Keratinocyte (primary cell): ENCODE measurements around the gene GLRX3. TPM values are rescaled to one million over a fixed set of nuclear protein-coding genes. Genes with fewer than 3 reads are reported as not detected.
A peak's percentile ranks its signal among the peaks of the same experiment; 100 is the strongest.

ENCODE experiments used
- DNase-seq: peaks from one replicate; pipeline ENCODE4 v3.0.0-alpha.2; 2011; ENCODE audit warnings: low read depth, missing footprints, low spot score
- FAIRE-seq: peaks from 2 replicates; lab custom pipeline; 2011; peaks lifted over from hg19 to GRCh38; lab: Jason Lieb, UNC
- H2AFZ ChIP-seq: 2 replicates; pipeline ENCODE4 v1.6.0; 2012; ENCODE audit warnings: low read length, control low read depth, inconsistent platforms; ENCODE audit not compliant: control insufficient read depth
- H3K27ac ChIP-seq: 2 replicates; pipeline ENCODE4 v1.5.1; 2011; ENCODE audit warnings: low read length; ENCODE audit not compliant: control insufficient read depth, insufficient read depth
- H3K27me3 ChIP-seq: 3 replicates; pipeline ENCODE4 v1.6.0; 2011; ENCODE audit warnings: low read length; ENCODE audit not compliant: control insufficient read depth, insufficient read depth; ENCODE audit errors: extremely low read depth
- H3K36me3 ChIP-seq, 2 experiments: 2 replicates in 1 of 2; 3 replicates in 1 of 2; pipeline ENCODE4 v1.5.1; 2011; ENCODE audit warnings: low read length in 2 of 2, mild to moderate bottlenecking in 1 of 2; ENCODE audit not compliant: control insufficient read depth in 2 of 2, insufficient read depth in 2 of 2; ENCODE audit errors: extremely low read depth in 1 of 2
- H3K4me1 ChIP-seq: 3 replicates; pipeline ENCODE4 v1.5.1; 2011; ENCODE audit warnings: low read length; ENCODE audit not compliant: control insufficient read depth, insufficient read depth; ENCODE audit errors: extremely low read depth
- H3K4me2 ChIP-seq: 3 replicates; pipeline ENCODE4 v1.6.0; 2011; ENCODE audit warnings: low read depth, low read length; ENCODE audit not compliant: control insufficient read depth, insufficient read depth; ENCODE audit errors: extremely low read depth
- H3K4me3 ChIP-seq, 3 experiments: fragments of 200-600 bp in 1 of 3; sonication (generic) in 1 of 3; 2 replicates in 2 of 3; 3 replicates in 1 of 3; pipeline ENCODE4 v1.5.1; 2011 to 2016; ENCODE audit warnings: low read length in 3 of 3, mild to moderate bottlenecking in 3 of 3, control low read depth in 2 of 3, inconsistent platforms in 1 of 3, low read depth in 1 of 3, mixed read lengths in 1 of 3, mixed run types in 1 of 3, moderate library complexity in 1 of 3; ENCODE audit not compliant: control insufficient read depth in 2 of 3, insufficient read depth in 2 of 3; ENCODE audit errors: extremely low read depth in 1 of 3
- H3K79me2 ChIP-seq: 2 replicates; pipeline ENCODE4 v1.6.0; 2012; ENCODE audit warnings: low read length; ENCODE audit not compliant: control insufficient read depth, insufficient read depth
- H3K9ac ChIP-seq: 3 replicates; pipeline ENCODE4 v1.6.0; 2011; ENCODE audit warnings: low read length; ENCODE audit not compliant: control insufficient read depth, insufficient read depth; ENCODE audit errors: extremely low read depth
- H3K9me1 ChIP-seq: 3 replicates; pipeline ENCODE4 v1.6.0; 2011; ENCODE audit warnings: low read length; ENCODE audit not compliant: control insufficient read depth, insufficient read depth; ENCODE audit errors: extremely low read depth
- H3K9me3 ChIP-seq: 2 replicates; pipeline ENCODE4 v1.5.1; 2012; ENCODE audit warnings: low read depth, low read length; ENCODE audit not compliant: control insufficient read depth
- H4K20me1 ChIP-seq: 3 replicates; pipeline ENCODE4 v1.6.0; 2011; ENCODE audit warnings: low read length; ENCODE audit not compliant: control insufficient read depth, insufficient read depth; ENCODE audit errors: extremely low read depth
- EZH2 ChIP-seq: IDR thresholded peaks from one replicate; pipeline ENCODE4 v1.6.1; 2012; ENCODE audit warnings: inconsistent platforms, mild to moderate bottlenecking, low read length, moderate library complexity
- dilution Hi-C: fragments of 300-500 bp; cut with MboI; formaldehyde crosslinking; loops from one replicate; pipeline ENCODE4 v1.7.0; 2020; ENCODE audit warnings: low sequenced_read_pairs; ENCODE audit not compliant: extremely low pct_ligation_motif_present
- polyA plus RNA-seq, 5 experiments: library from polyadenylated mRNA; depleted of rRNA in 3 of 5; stranded (reverse) in 3 of 5; stranded (forward) in 1 of 5; unstranded in 1 of 5; fragments of >200 nt; gene quantifications; 1 replicate in 1 of 5; 2 replicates in 3 of 5; 3 replicates in 1 of 5; pipeline versions ENCODE4 v1.2.1 to v1.2.3, GENCODE V29; 2011 to 2012; ENCODE audit warnings: missing spikeins in 2 of 5, low read depth in 1 of 5, low replicate concordance in 1 of 5
- TF ChIP-seq, protein P1 (sequence below), 3 experiments: IDR thresholded peaks in 1 of 3; conservative IDR thresholded peaks in 1 of 3; optimal IDR thresholded peaks in 1 of 3; 2 replicates in 2 of 3; 3 replicates in 1 of 3; pipeline versions ENCODE3 to v1.5.1; 2011; ENCODE audit warnings: low read length in 3 of 3, mild to moderate bottlenecking in 3 of 3, moderate library complexity in 2 of 3, control low read depth in 1 of 3, inconsistent platforms in 1 of 3; ENCODE audit not compliant: insufficient read depth in 2 of 3; ENCODE audit errors: extremely low read depth in 1 of 3

The GLRX3 gene
- polyA plus RNA-seq, 1 donor (not counting 4 experiments of a cell fraction or from before 2014, with no cell fraction given), result 215 TPM

DNA sequence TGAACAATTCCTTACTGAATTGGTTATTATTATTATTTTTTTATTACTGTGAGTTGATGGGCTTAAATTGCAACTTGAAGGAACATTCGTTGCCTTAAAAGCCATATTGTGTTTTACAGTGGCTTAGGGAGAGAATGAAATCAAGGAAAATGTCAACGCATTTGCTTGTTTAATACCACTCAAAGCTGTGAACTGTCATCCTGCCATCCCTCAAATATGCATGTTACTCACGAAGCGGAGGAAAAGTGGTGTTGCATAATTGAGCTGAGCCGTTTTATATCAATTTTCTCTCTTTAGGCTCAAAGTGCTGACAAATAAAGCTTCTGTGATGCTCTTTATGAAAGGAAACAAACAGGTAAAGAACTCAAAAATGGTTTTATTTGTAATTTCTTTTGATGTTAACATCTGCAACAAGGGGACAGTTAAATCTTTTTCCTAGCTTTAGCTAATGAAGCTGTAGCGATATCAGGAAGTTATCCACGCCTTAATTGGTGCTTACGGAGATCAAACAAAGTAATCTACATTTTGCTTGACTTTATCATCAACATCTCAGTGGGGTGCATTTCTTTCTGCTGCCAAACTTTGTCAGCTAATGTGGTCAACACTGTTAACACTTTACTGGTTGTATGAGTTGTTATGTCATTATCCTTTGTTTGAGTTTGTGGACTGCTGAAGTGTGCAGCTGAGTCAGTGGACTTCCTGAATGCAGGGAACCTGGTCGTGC is 33.1 kb downstream of the GLRX3 start:
- Histone ChIP-seq H3K4me2 (no peak overlapping the region), H3K4me3 (no peak overlapping the region), H3K79me2 (peaks cover 23% of the 10 kb centered on the region), H3K9ac (no peak overlapping the region), H3K27me3 (no peaks in the 10 kb centered on the region), H3K4me1 (no peaks in the 10 kb centered on the region), H3K9me1 (no peaks in the 10 kb centered on the region), H2AFZ (no peak overlapping the region), H3K36me3 (peaks cover 21 to 29% of the 10 kb centered on the region in 2 experiments), H3K9me3 (no peaks in the 10 kb centered on the region), H4K20me1 (peaks cover 5% of the 10 kb centered on the region), H3K27ac (no peak overlapping the region)
- dilution Hi-C loops, result no loop called here
- no peak for FAIRE-seq
- no peak for DNase-seq
- TF ChIP-seq EZH2, result no peak
- TF ChIP-seq, protein P1, sequence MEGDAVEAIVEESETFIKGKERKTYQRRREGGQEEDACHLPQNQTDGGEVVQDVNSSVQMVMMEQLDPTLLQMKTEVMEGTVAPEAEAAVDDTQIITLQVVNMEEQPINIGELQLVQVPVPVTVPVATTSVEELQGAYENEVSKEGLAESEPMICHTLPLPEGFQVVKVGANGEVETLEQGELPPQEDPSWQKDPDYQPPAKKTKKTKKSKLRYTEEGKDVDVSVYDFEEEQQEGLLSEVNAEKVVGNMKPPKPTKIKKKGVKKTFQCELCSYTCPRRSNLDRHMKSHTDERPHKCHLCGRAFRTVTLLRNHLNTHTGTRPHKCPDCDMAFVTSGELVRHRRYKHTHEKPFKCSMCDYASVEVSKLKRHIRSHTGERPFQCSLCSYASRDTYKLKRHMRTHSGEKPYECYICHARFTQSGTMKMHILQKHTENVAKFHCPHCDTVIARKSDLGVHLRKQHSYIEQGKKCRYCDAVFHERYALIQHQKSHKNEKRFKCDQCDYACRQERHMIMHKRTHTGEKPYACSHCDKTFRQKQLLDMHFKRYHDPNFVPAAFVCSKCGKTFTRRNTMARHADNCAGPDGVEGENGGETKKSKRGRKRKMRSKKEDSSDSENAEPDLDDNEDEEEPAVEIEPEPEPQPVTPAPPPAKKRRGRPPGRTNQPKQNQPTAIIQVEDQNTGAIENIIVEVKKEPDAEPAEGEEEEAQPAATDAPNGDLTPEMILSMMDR (optimal IDR thresholded peaks at IDR 0.05 in 1 of 3, IDR thresholded peaks at IDR 0.05 in 1 of 3, conservative IDR thresholded peaks at IDR 0.05 in 1 of 3; ENCODE audit: extremely low read depth in 1 of 3, insufficient read depth in 2 of 3, low read length in 3 of 3), result no peak

DNA sequence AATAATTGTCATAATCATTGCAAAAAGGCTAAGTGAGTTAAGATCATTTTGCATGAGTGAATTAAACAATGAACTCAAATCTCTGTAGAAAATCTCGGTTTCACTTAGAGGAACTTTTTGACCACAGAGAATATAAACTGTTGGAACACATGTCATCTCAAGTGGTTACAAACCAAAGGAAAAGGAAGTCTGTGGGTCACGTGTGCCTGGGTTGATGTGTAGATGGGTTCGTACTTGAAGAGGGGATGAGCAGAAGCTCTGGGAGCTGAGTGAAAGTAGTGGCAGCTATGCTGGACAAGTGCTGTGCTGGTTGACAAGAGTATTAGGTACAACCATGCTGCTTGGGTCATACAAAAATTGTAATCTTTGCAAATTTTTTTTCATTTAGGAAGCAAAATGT is 35.0 kb downstream of the GLRX3 start:
- dilution Hi-C loops, result no loop called here
- H3K9me3 ChIP-seq, result no peaks in the 10 kb centered on the region
- no peak overlapping the region for H2AFZ ChIP-seq
- peaks cover 18% of the 10 kb centered on the region for H3K79me2 ChIP-seq
- no peaks in the 10 kb centered on the region for H3K9me1 ChIP-seq
- no peak overlapping the region for H3K4me3 ChIP-seq
- TF ChIP-seq, protein P1 (optimal IDR thresholded peaks at IDR 0.05 in 1 of 3, IDR thresholded peaks at IDR 0.05 in 1 of 3, conservative IDR thresholded peaks at IDR 0.05 in 1 of 3; ENCODE audit: extremely low read depth in 1 of 3, insufficient read depth in 2 of 3, low read length in 3 of 3), result no peak
- TF ChIP-seq EZH2, result no peak
- no peak overlapping the region for H3K9ac ChIP-seq
- H3K27ac ChIP-seq, result no peak overlapping the region
- no peaks in the 10 kb centered on the region for H3K27me3 ChIP-seq
- DNase-seq (no peak), FAIRE-seq (peak; percentile 5)
- no peaks in the 10 kb centered on the region for H3K4me1 ChIP-seq
- peaks cover 5% of the 10 kb centered on the region for H4K20me1 ChIP-seq
- no peak overlapping the region for H3K4me2 ChIP-seq
- H3K36me3 ChIP-seq, result peaks cover 26 to 35% of the 10 kb centered on the region in 2 experiments
